IPS-15b (cell line): Measurements from ENCODE around the gene IPCEF1.
A peak's percentile ranks its signal among the peaks of the same experiment; 100 is the strongest.
"Not testable (repeated sequence)": the region's sequence is repeated elsewhere in the genome, so short reads cannot be mapped to it uniquely, and the experiment has no call there.

Experiments
- H3K27me3 ChIP-seq: one replicate; pipeline ENCODE4 v1.6.1; 2013; ENCODE audit warnings: low read length; ENCODE audit not compliant: control insufficient read depth, insufficient read depth
- H3K36me3 ChIP-seq: one replicate; pipeline ENCODE4 v1.6.1; 2013; ENCODE audit warnings: low read length; ENCODE audit not compliant: control insufficient read depth, insufficient read depth
- H3K4me1 ChIP-seq: one replicate; pipeline ENCODE4 v1.6.1; 2013; ENCODE audit warnings: mild to moderate bottlenecking, low read length; ENCODE audit not compliant: control insufficient read depth, insufficient read depth
- H3K4me3 ChIP-seq: one replicate; pipeline ENCODE4 v1.5.1; 2013; ENCODE audit warnings: low read depth, low read length
- H3K9ac ChIP-seq: one replicate; pipeline ENCODE4 v1.6.1; 2013; ENCODE audit warnings: low read depth, mild to moderate bottlenecking, low read length
- H3K9me3 ChIP-seq: one replicate; pipeline ENCODE4 v1.6.1; 2013; ENCODE audit warnings: mild to moderate bottlenecking, low read length; ENCODE audit not compliant: control insufficient read depth, insufficient read depth

IPCEF1 gene

DNA sequence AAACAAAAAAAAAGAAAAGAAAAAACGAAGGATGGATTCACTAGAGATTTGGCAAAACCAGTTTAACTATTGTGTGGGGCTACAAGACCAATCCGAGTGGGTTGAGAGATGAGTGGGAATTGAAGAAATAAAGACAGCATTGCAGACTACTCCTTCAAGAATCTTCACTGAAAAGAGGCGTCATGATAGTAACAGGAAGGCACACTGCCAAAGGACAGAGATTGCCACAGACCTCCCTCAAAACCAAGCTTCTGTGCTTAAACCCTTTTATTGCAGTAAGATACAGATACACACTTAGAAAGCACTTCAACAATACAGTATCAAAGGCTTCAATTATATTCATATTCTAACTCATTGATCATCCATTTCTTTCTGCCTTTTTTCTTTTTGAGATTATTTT, 103.9 kb downstream of the IPCEF1 start:
- Histone ChIP-seq H3K9me3 (no peaks in the 10 kb centered on the region), H3K4me3 (no peak overlapping the region), H3K9ac (no peak overlapping the region), H3K36me3 (no peaks in the 10 kb centered on the region), H3K27me3 (no peaks in the 10 kb centered on the region), H3K4me1 (peaks cover 8% of the 10 kb centered on the region)

DNA sequence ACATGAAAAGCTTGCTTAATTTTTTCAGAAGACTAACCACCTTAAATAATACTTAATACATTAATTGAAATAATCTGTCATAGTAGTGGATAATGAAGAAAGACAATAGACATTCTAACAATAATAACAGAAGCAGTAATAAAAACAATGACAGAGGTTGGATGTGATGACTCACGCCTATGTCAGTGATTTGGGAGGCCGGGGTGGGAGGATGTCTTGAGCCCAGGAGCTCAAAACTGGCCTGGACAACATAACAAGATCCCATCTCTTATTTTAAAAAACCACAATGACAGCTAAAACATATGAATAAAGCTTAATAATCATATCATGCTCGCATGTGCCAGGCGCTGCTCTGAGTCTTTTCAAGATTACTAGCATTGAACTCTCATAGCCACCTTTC, 105.5 kb downstream of the IPCEF1 start:
- Histone ChIP-seq H3K4me1 (peaks cover 18% of the 10 kb centered on the region), H3K9me3 (no peaks in the 10 kb centered on the region), H3K27me3 (no peaks in the 10 kb centered on the region), H3K36me3 (no peaks in the 10 kb centered on the region), H3K9ac (no peak overlapping the region), H3K4me3 (no peak overlapping the region)

DNA sequence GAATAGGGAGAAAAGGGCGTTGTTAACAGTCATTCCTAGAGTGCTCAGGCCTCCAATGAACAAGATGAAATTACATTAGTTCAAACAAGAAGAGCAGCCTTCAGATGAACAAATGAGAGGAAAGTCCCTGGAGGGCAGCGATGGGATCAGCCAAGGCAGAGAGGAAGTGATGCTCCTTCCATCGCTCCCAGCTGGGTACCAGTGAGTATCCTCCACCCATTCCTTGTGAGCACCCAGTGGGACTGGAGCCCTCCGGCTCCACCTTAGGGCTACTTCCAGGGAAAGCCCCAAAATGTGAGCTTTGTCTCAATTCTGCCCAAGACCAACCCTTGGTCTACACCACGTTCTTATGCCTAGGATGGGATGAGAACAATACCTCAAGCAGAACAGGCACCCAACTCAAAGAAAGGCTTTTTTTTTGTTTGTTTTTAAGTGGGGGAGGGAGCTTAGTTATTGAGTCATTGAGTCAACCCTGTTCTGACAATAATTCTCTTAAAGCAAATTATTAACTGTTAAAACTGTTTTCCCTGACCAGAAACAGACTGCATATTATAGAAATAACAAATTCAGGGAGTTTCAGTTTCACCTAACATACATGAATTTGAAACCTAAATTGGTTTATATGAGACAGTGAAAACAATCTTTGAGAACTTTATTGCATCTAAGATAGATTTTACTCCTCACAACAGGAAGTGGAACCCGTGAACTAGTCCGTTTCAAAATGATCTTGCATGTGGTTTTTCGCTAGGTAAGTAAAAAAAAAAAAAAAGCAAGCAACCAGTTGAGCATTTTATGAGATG, 106.9 kb downstream of the IPCEF1 start:
- H3K4me3 ChIP-seq = no peak overlapping the region
- no peaks in the 10 kb centered on the region for H3K36me3 ChIP-seq
- H3K4me1 ChIP-seq = peaks cover 22% of the 10 kb centered on the region
- H3K27me3 ChIP-seq = no peaks in the 10 kb centered on the region
- no peak overlapping the region for H3K9ac ChIP-seq
- H3K9me3 ChIP-seq = no peaks in the 10 kb centered on the region

DNA sequence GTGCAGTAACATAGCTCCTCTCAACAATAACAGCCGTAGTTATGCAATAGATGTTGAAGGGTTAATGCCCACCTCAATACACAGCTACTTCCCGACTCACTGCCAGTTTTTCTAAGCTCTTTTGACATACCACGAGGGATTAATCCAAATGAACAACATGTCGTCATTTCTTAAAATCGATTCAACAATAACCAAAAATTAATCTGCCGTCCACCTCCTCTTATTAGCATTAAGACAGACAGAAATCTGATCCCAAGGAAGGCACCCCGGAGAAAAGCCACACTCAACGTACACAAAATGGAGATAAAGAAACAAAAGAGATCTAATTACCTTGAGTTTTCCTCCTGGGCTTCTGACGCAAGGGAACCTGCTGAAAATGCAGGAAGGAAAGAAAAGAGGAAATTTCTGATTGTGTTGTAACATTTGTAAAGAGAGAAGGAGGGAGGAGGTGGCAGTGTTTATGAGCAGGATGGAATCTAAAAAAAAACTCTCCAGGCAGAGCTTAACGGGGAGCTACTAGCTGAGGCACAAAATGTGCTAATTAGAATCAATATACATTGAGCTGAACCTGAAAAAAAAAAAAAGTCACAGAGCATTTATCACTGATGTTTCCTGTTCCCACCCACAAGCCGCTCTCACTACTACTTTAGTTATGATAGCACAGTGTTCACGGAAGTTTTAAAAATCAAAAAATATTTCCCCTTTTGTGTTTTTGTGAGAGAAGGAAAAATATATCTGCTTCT, 109.3 kb downstream of the IPCEF1 start:
- no peaks in the 10 kb centered on the region for H3K36me3 ChIP-seq
- no peak overlapping the region for H3K9ac ChIP-seq
- H3K4me3 ChIP-seq = peak overlapping the region; percentile 24
- no peaks in the 10 kb centered on the region for H3K27me3 ChIP-seq
- no peaks in the 10 kb centered on the region for H3K9me3 ChIP-seq
- H3K4me1 ChIP-seq = peaks cover 31% of the 10 kb centered on the region

DNA sequence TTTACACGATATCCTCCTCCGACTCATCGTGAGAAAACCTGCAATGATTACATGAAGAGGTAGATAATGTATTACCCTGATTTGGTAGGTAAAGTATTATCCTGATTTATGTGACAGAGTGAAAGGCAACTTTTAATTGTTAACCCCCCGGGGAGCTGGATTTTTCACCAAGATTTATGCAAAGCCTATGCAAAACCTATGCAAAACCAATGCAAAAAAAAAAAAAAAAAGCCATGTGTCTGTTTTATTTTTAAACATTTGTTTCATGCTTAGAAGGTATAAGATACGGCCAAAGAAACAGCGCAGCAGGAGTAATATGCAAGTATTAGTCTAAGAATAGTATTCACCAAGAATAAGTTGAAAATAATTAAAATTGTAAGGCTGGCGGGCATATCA, 109.9 kb downstream of the IPCEF1 start:
- Histone ChIP-seq H3K9ac (no peak overlapping the region), H3K27me3 (no peaks in the 10 kb centered on the region), H3K4me1 (peaks cover 31% of the 10 kb centered on the region), H3K9me3 (no peaks in the 10 kb centered on the region), H3K36me3 (no peaks in the 10 kb centered on the region), H3K4me3 (peak overlapping the region; percentile 24)

DNA sequence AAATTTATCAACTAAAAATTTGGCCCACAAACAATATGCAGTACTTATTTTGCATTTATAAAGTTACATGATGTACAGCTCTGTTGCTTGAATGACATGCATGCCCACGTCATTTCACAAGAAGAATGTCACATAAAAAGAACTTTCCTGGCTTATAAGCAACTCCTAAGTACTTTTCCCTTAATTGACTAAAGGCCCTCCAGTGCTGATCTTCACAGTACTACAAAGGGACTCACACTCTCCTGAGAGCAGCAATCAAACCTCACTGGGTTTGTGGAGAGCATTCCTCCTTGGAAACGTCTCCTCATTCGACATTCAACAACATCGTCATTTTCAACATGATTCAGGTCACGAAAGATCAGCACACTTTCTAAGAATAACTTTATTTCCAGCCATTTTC, 111.1 kb downstream of the IPCEF1 start:
- H3K36me3 ChIP-seq = no peaks in the 10 kb centered on the region
- H3K9ac ChIP-seq = no peak overlapping the region
- no peaks in the 10 kb centered on the region for H3K9me3 ChIP-seq
- H3K4me1 ChIP-seq = peaks cover 31% of the 10 kb centered on the region
- no peaks in the 10 kb centered on the region for H3K27me3 ChIP-seq
- H3K4me3 ChIP-seq = no peak overlapping the region

DNA sequence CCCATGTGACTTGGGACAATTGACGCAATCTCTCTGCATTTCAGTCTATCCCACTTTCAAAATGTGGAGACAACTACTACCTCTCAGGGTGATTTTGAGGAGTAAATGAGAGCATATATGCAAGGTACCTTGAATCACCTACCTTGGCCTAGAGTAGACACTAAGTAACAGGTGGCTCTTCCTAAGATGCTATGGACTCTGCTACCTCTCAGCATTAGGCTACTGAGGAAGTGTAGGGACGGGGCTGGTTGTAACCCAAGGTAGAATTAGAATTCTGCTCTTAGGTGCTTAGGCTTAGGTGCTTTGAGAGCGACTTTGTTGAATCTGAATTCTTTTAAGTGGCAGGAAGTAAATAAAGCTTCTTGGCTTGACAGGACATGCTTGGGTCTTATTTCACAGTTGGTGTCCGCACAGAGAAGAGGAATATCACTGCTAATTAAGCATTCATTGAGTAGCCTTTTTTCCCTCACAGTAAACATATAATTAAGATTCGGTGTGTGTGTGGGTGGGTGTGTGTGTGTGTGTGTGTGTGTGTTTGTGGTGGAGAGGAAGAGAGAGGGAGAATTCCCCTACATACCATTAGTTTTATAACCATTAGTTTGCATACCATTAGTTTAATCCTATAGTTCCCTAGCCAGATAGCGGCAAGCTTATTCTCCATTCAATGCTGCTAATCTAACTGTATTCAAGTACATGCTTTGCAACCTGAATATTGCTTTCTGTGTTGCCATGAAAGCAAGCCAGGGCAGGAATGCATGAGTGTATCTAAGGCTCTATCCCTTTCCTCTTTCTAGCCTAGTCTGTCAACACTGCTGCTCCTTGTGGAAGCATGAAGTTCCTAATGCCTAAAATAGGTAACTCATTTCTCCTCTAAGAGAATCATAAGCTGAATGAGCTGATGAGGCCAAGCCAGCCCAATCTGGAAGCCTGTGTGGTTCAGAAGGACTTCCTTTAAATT, 112.5 kb downstream of the IPCEF1 start:
- Histone ChIP-seq H3K4me1 (peaks cover 31% of the 10 kb centered on the region), H3K9ac (no peak overlapping the region), H3K9me3 (no peaks in the 10 kb centered on the region), H3K36me3 (no peaks in the 10 kb centered on the region), H3K27me3 (no peaks in the 10 kb centered on the region), H3K4me3 (no peak overlapping the region)

DNA sequence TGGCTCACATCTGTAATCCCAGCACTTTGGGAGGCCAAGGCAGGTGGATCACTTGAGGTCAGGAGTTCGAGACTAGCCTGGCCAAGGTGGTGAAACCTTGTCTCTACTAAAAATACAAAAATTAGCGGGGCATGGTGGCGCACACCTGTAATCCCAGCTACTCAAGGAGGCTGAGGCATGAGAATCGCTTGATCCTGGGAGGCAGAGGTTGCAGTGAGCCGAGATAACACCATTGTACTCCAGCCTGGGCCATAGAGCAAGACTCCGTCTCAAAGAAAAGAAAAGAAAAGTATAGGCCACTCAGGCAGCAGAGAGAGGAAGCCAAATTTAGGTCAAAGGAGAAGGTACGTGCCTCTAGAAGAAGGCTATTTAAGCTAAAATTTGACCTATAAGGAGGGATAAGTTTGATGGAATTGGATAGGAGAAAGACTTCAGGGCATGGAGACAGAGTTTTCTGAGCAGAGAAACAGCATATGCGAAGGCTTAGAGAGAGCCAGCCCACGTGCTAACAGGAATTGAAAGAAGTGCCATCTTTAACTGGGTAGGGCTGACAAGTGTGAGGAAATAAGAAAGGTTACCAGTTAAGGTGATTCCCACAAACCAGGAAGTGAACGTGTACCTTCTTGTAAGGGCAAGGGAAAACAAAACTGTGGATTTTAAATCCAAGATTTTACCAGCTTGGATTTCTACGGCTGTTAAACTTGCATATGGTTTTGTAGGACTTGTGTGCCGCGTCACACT, 113.8 kb downstream of the IPCEF1 start:
- no peaks in the 10 kb centered on the region for H3K36me3 ChIP-seq
- H3K4me3 ChIP-seq = no peak overlapping the region
- H3K27me3 ChIP-seq = no peaks in the 10 kb centered on the region
- no peak overlapping the region for H3K9ac ChIP-seq
- no peaks in the 10 kb centered on the region for H3K9me3 ChIP-seq
- peaks cover 24% of the 10 kb centered on the region for H3K4me1 ChIP-seq

DNA sequence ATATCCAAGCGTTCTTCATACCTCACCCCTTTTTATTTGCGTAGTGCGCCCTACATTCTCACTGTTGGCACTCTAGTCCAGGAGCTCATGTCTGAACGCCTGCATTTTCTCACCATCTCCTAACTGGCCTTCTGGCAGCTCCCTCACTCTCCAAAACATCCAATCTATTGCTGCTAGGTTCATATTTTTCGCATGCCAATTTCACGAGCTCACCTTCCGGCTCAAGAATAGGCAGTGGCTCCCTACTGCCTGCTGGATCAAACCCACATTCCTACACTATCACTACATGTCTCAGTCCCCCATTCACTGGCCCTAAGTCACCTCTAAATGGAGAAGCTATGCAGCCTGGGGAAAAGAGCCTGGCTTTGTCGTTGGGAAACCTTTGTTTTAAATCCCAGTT, 115.0 kb downstream of the IPCEF1 start:
- peaks cover 18% of the 10 kb centered on the region for H3K4me1 ChIP-seq
- no peak overlapping the region for H3K9ac ChIP-seq
- no peaks in the 10 kb centered on the region for H3K27me3 ChIP-seq
- no peak overlapping the region for H3K4me3 ChIP-seq
- H3K36me3 ChIP-seq = no peaks in the 10 kb centered on the region
- no peaks in the 10 kb centered on the region for H3K9me3 ChIP-seq

DNA sequence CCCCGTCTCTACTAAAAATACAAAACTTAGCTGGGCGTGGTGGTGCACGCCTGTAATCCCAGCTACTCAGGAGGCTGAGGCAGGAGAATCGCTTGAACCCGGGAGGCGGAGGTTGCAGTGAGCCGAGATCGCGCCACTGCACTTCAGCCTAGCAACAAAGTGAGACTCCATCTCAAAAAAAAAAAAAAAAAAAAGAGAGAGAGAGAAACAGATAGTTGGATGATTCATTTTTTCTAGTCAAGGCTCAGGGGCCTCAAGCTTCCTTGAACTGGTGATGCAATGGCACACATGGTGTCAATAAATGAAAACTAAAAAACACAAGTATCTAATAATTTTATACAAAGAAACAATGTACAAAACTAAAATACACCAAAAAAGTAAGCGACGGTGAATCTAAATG, 115.5 kb downstream of the IPCEF1 start:
- H3K9me3 ChIP-seq, H3K36me3 ChIP-seq, H3K4me3 ChIP-seq, H3K27me3 ChIP-seq, H3K9ac ChIP-seq: not testable (repeated sequence)
- H3K4me1 ChIP-seq = peaks cover 13% of the 10 kb centered on the region

DNA sequence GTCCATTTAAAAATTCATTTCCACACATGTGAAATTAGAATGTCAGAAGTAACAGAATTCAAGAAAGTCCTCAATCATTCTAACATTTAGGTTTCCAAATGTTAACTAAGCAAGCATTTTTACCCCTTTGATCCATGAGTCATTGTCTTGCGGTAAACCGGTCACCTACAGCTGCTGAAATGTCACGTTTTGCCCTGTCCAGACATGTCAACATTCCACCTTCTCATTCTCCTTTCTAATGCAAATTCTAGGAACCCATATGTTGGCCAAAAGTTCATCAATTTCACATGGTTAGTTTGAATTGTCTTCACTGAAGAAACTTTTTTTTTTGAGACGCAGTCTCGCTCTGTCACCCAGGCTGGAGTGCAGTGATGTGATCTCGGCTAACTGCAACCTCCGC, 117.2 kb downstream of the IPCEF1 start:
- Histone ChIP-seq H3K4me1 (peaks cover 9% of the 10 kb centered on the region), H3K27me3 (no peaks in the 10 kb centered on the region), H3K4me3 (no peak overlapping the region), H3K9me3 (no peaks in the 10 kb centered on the region), H3K9ac (no peak overlapping the region), H3K36me3 (no peaks in the 10 kb centered on the region)
